ENCODE results near the gene C4orf54.

C4orf54 gene

GRCh38 chr4:99612281-99612680 lies 45.3 kb downstream of the C4orf54 start:
- H3K4me2 ChIP-seq (ENCODE audit: insufficient read depth, low read length), result no peak overlapping the region
- TF ChIP-seq CTCF (IDR thresholded peaks at IDR 0.05; ENCODE audit: borderline replicate concordance, extremely low read depth, low read length, poor library complexity, severe bottlenecking), result no peak
- TF ChIP-seq EZH2 (IDR thresholded peaks at IDR 0.05; ENCODE audit: borderline replicate concordance, low read depth, low read length, severe bottlenecking), result no peak
- no peaks in the 10 kb centered on the region for H3K4me1 ChIP-seq (ENCODE audit: insufficient read depth, low read length)
- no peak overlapping the region for H3K4me3 ChIP-seq (ENCODE audit: low read depth in 1 of 2, low read length in 2 of 2)
- no peak for ATAC-seq (ENCODE audit: insufficient read depth, low read depth)
- H3K27me3 ChIP-seq (ENCODE audit: insufficient read depth, low read length, poor library complexity), result peaks cover 2% of the 10 kb centered on the region
- no peak for DNase-seq
- no peak overlapping the region for H3K27ac ChIP-seq (ENCODE audit: low read length)
- no peaks in the 10 kb centered on the region for H3K79me2 ChIP-seq (ENCODE audit: insufficient read depth, low read length)
- no peaks in the 10 kb centered on the region for H3K36me3 ChIP-seq (ENCODE audit: insufficient read depth, low read length)
- H4K20me1 ChIP-seq (ENCODE audit: insufficient read depth, low read length), result no peaks in the 10 kb centered on the region
- no peak overlapping the region for H3K9ac ChIP-seq (ENCODE audit: low read depth, low read length)
- H3K9me3 ChIP-seq (ENCODE audit: insufficient read depth, low read length, severe bottlenecking), result no peaks in the 10 kb centered on the region
- H2AFZ ChIP-seq (ENCODE audit: low read depth, low read length), result no peak overlapping the region

GRCh38 chr4:99610605-99611175 lies 46.9 kb downstream of the C4orf54 start:
- TF ChIP-seq CTCF (IDR thresholded peaks at IDR 0.05; ENCODE audit: borderline replicate concordance, extremely low read depth, low read length, poor library complexity, severe bottlenecking) (no peak), EZH2 (IDR thresholded peaks at IDR 0.05; ENCODE audit: borderline replicate concordance, low read depth, low read length, severe bottlenecking) (no peak)
- H3K9me3 ChIP-seq (ENCODE audit: insufficient read depth, low read length, severe bottlenecking), result no peaks in the 10 kb centered on the region
- no peaks in the 10 kb centered on the region for H4K20me1 ChIP-seq (ENCODE audit: insufficient read depth, low read length)
- no peak overlapping the region for H3K9ac ChIP-seq (ENCODE audit: low read depth, low read length)
- H3K4me2 ChIP-seq (ENCODE audit: insufficient read depth, low read length), result no peak overlapping the region
- H2AFZ ChIP-seq (ENCODE audit: low read depth, low read length), result no peak overlapping the region
- no peak overlapping the region for H3K4me3 ChIP-seq (ENCODE audit: low read depth in 1 of 2, low read length in 2 of 2)
- H3K27ac ChIP-seq (ENCODE audit: low read length), result no peak overlapping the region
- ATAC-seq (ENCODE audit: insufficient read depth, low read depth) (no peak), DNase-seq (no peak)
- peaks cover 8% of the 10 kb centered on the region for H3K27me3 ChIP-seq (ENCODE audit: insufficient read depth, low read length, poor library complexity)
- H3K79me2 ChIP-seq (ENCODE audit: insufficient read depth, low read length), result no peaks in the 10 kb centered on the region
- no peaks in the 10 kb centered on the region for H3K4me1 ChIP-seq (ENCODE audit: insufficient read depth, low read length)
- H3K36me3 ChIP-seq (ENCODE audit: insufficient read depth, low read length), result no peaks in the 10 kb centered on the region

- DNase-seq, result no peak
- H4K20me1 ChIP-seq (ENCODE audit: insufficient read depth, low read length), result no peaks in the 10 kb centered on the region
- no peak overlapping the region for H3K27ac ChIP-seq (ENCODE audit: low read length)
- H3K4me2 ChIP-seq (ENCODE audit: insufficient read depth, low read length), result no peak overlapping the region
- no peaks in the 10 kb centered on the region for H3K9me3 ChIP-seq (ENCODE audit: insufficient read depth, low read length, severe bottlenecking)
- TF ChIP-seq EZH2 (IDR thresholded peaks at IDR 0.05; ENCODE audit: borderline replicate concordance, low read depth, low read length, severe bottlenecking), result no peak
- no peak for TF ChIP-seq CTCF (IDR thresholded peaks at IDR 0.05; ENCODE audit: borderline replicate concordance, extremely low read depth, low read length, poor library complexity, severe bottlenecking)
- H3K9ac ChIP-seq (ENCODE audit: low read depth, low read length), result no peak overlapping the region
- H2AFZ ChIP-seq (ENCODE audit: low read depth, low read length), result no peak overlapping the region
- no peaks in the 10 kb centered on the region for H3K79me2 ChIP-seq (ENCODE audit: insufficient read depth, low read length)
- H3K27me3 ChIP-seq (ENCODE audit: insufficient read depth, low read length, poor library complexity), result peaks cover 8% of the 10 kb centered on the region
- ATAC-seq (ENCODE audit: insufficient read depth, low read depth), result no peak
- no peaks in the 10 kb centered on the region for H3K4me1 ChIP-seq (ENCODE audit: insufficient read depth, low read length)
- no peak overlapping the region for H3K4me3 ChIP-seq (ENCODE audit: low read depth in 1 of 2, low read length in 2 of 2)
- H3K36me3 ChIP-seq (ENCODE audit: insufficient read depth, low read length), result no peaks in the 10 kb centered on the region
Measured at GRCh38 chr4:99608417-99608816, 49.2 kb downstream of the C4orf54 start.

Data from DND-41 (cell line).